A549 treated with Mapracorat at 1 μM for 4 hours (cell line): ENCODE results near the gene ANGPTL8. TPM values are rescaled to one million over a fixed set of nuclear protein-coding genes. Genes with fewer than 3 reads are reported as not detected.

Experiments used
- total RNA-seq: library from RNA; stranded (reverse); fragments of 200-300 nt; extraction: Qiagen RNA extraction; gene quantifications from 5 replicates; pipeline ENCODE4 v1.2.3, GENCODE V29; 2022

The ANGPTL8 gene
- total RNA-seq: 0.52 TPM in 1 of 5 replicates, not detected in the others

GRCh38 chr19:11239377-11240000 is at the start of gene ANGPTL8:
Gene ANGPTL8 (plus strand): TSS chr19:11239619. CDS start chr19:11239638, 19 bp downstream.

GRCh38 chr19:11197291-11198174 is 41.9 kb upstream of the ANGPTL8 start, which contains the start of gene KANK2:
Gene KANK2 (minus strand): TSS chr19:11197545. CDS start chr19:11194511, 3,034 bp downstream.

GRCh38 chr19:11261971-11262839 is 22.8 kb downstream of the ANGPTL8 start, which contains the start of gene DOCK6:
Gene DOCK6 (minus strand): TSS chr19:11262524. CDS start chr19:11262440, 84 bp downstream.

Other genes starting within 250 kb of the ANGPTL8 start
- gene LDLR, start 150.2 kb upstream of the ANGPTL8 start, total RNA-seq: 20.6 to 29.6 TPM (median 27.1 TPM) in 5 replicates
- 14.5 to 21.4 TPM (median 18.8 TPM) in 5 replicates for gene SPC24, start 83.8 kb upstream of the ANGPTL8 start, total RNA-seq
- 39.2 to 48.5 TPM (median 46.7 TPM) in 5 replicates for gene KANK2, start 42.1 kb upstream of the ANGPTL8 start, total RNA-seq
- 6.0 to 12.5 TPM (median 9.2 TPM) in 5 replicates for gene DOCK6, start 22.9 kb downstream of the ANGPTL8 start, total RNA-seq
- gene TSPAN16, start 56.5 kb downstream of the ANGPTL8 start, total RNA-seq: not detected in 5 replicates
- 3.5 to 4.2 TPM (median 3.7 TPM) in 5 replicates for gene RAB3D, start 100.0 kb downstream of the ANGPTL8 start, total RNA-seq
- 96.1 to 136 TPM (median 106 TPM) in 5 replicates for gene TMEM205, start 106.6 kb downstream of the ANGPTL8 start, total RNA-seq
- gene CCDC159, start 106.9 kb downstream of the ANGPTL8 start, total RNA-seq: 4.6 to 6.0 TPM (median 5.4 TPM) in 5 replicates
- 7.1 to 10.7 TPM (median 9.4 TPM) in 5 replicates for gene PLPPR2, start 115.8 kb downstream of the ANGPTL8 start, total RNA-seq
- gene SWSAP1, start 135.0 kb downstream of the ANGPTL8 start, total RNA-seq: 1.8 to 2.5 TPM (median 2.0 TPM) in 5 replicates
- gene EPOR, start 144.7 kb downstream of the ANGPTL8 start, total RNA-seq: 3.1 to 5.0 TPM (median 4.6 TPM) in 5 replicates
- gene RGL3, start 179.7 kb downstream of the ANGPTL8 start, total RNA-seq: 1.1 to 3.0 TPM (median 1.7 TPM) in 5 replicates
- gene ODAD3, start 195.5 kb downstream of the ANGPTL8 start, total RNA-seq: 0.49 to 1.6 TPM (median 1.1 TPM) in 5 replicates
- gene PRKCSH, start 196.0 kb downstream of the ANGPTL8 start, total RNA-seq: 242 to 258 TPM (median 251 TPM) in 5 replicates
- 0.09 to 0.21 TPM (median 0.15 TPM) in 4 of 5 replicates, not detected in the other for gene ELAVL3, start 241.4 kb downstream of the ANGPTL8 start, total RNA-seq